Right lobe of liver (tissue), 4 donors: ENCODE measurements around the gene FOXL2.

Experiments used
- CTCF ChIP-seq, 4 donors: fragments of 200-600 bp in 3 of 4; fragments of 450-650 bp in 1 of 4; IDR thresholded peaks; one replicate each; pipeline versions ENCODE4 v1.5.1 to v1.8.0; 2016 to 2022; ENCODE audit warnings: antibody characterized with exemption in 4 of 4, mild to moderate bottlenecking in 2 of 4
- POLR2A ChIP-seq: fragments of 450-650 bp; IDR thresholded peaks from one replicate; pipeline ENCODE4 v1.6.1; 2017; ENCODE audit warnings: antibody characterized with exemption, mild to moderate bottlenecking
- donor health status: DM: no; HTN: no; CAD: no.
- donor health status: DM: no; HTN: no; CAD: no.
- donor health status: DM: no; HTN: yes; CAD: no.

- TF ChIP-seq CTCF (IDR thresholded peaks at IDR 0.05): no peak
- TF ChIP-seq POLR2A: peak; percentile 52
Observed at GRCh38 chr3:138914870-138915502, 32.0 kb downstream of the FOXL2 start.
